Breast epithelium (tissue), 4 donors: ENCODE measurements around the gene ARHGEF3. TPM values are rescaled to one million over a fixed set of nuclear protein-coding genes. Genes with fewer than 3 reads are reported as not detected.
A peak's percentile ranks its signal among the peaks of the same experiment; 100 is the strongest.

ENCODE experiments used
- DNase-seq, 2 donors: peaks; one replicate each; pipeline ENCODE4 v3.0.0-alpha.2; 2019; ENCODE audit warnings: low spot score in 2 of 2
- H3K27ac ChIP-seq, 2 donors: fragments of 200-600 bp; sonication (generic) in 1 of 2; one replicate each; pipeline ENCODE4 v1.5.1; 2016 to 2019; ENCODE audit warnings: mild to moderate bottlenecking in 1 of 2
- H3K27me3 ChIP-seq, 2 donors: fragments of 200-600 bp; sonication (generic) in 1 of 2; one replicate each; pipeline versions ENCODE4 v1.5.1 to v1.6.0; 2017 to 2019; ENCODE audit warnings: control low read depth in 1 of 2, mild to moderate bottlenecking in 1 of 2
- H3K36me3 ChIP-seq: fragments of 200-600 bp; one replicate; pipeline ENCODE4 v1.5.1; 2019
- H3K4me1 ChIP-seq, 2 donors: fragments of 200-600 bp; sonication (generic); one replicate each; pipeline ENCODE4 v1.5.1; 2016 to 2019; ENCODE audit warnings: control low read depth in 1 of 2
- H3K4me3 ChIP-seq, 3 donors: fragments of 200-600 bp; sonication (generic); 1 replicate in 2 of 3; 2 replicates in 1 of 3; pipeline ENCODE4 v1.5.1; 2016 to 2019; ENCODE audit warnings: mild to moderate bottlenecking in 3 of 3, moderate library complexity in 2 of 3
- H3K9me3 ChIP-seq, 2 donors: fragments of 200-600 bp; sonication (generic) in 1 of 2; one replicate each; pipeline ENCODE4 v1.5.1; 2016 to 2019; ENCODE audit warnings: control low read depth in 1 of 2
- CTCF ChIP-seq, 3 donors: fragments of 450-650 bp; IDR thresholded peaks; one replicate each; pipeline ENCODE4 v1.5.1; 2016 to 2017; ENCODE audit warnings: antibody characterized with exemption in 3 of 3, mild to moderate bottlenecking in 3 of 3, moderate library complexity in 3 of 3
- POLR2A ChIP-seq: fragments of 450-650 bp; IDR thresholded peaks from one replicate; pipeline ENCODE4 v1.6.1; 2016; ENCODE audit warnings: antibody characterized with exemption, mild to moderate bottlenecking, moderate library complexity
- POLR2AphosphoS5 ChIP-seq, 3 donors: sonication (generic); formaldehyde crosslinking; IDR thresholded peaks; one replicate each; pipeline ENCODE4 v1.6.1; 2017; ENCODE audit warnings: antibody characterized with exemption in 3 of 3
- intact Hi-C: fragments of 100-400 bp; cut with DNase I; formaldehyde crosslinking; loops from one replicate; pipeline ENCODE4 v1.15.1; 2023; ENCODE audit warnings: low total_unique reads
- total RNA-seq, 3 donors: library from RNA; depleted of rRNA; stranded (reverse); fragments of >200 nt; gene quantifications; one replicate each; pipeline ENCODE4 v1.1.0, GENCODE V29; 2016

Gene ARHGEF3
- 10 to 100 TPM; 11.0 to 45.4 (median 25.2) TPM for total RNA-seq

GRCh38 chr3:56801662-56802377 lies at the start of gene ARHGEF3:
Gene ARHGEF3, minus strand, starts transcription at chr3:56801949. Its CDS starts 151 bp downstream, at chr3:56801798.
- H3K36me3 ChIP-seq, result no peaks in the 10 kb centered on the region
- H3K4me1 ChIP-seq, result peaks cover 5 to 7% of the 10 kb centered on the region in 2 donors
- H3K9me3 ChIP-seq, result no peaks in the 10 kb centered on the region
- no peaks in the 10 kb centered on the region for H3K27me3 ChIP-seq
- H3K27ac ChIP-seq, result peak within 1 kb of the TSS; percentile 74 to 77
- peak within 1 kb of the TSS; percentile 66 to 91 (median 79) for H3K4me3 ChIP-seq
- DNase-seq, result peak; percentile 75 to 80
- intact Hi-C loops, result no loop called here
- TF ChIP-seq CTCF (IDR thresholded peaks at IDR 0.05) (peak in 1 of 3 donors; percentile 9), POLR2AphosphoS5 (IDR thresholded peaks at IDR 0.05) (peak in 2 of 3 donors; percentile 31 to 50), POLR2A (peak; percentile 36)

- intact Hi-C loops, result no loop called here
- TF ChIP-seq POLR2A, result no peak
- no peak for TF ChIP-seq CTCF (IDR thresholded peaks at IDR 0.05)
- TF ChIP-seq POLR2AphosphoS5 (IDR thresholded peaks at IDR 0.05), result no peak
- Histone ChIP-seq H3K27ac (peak overlapping the region; percentile 40 to 60), H3K36me3 (no peaks in the 10 kb centered on the region), H3K27me3 (no peaks in the 10 kb centered on the region), H3K9me3 (no peaks in the 10 kb centered on the region), H3K4me3 (no peak overlapping the region), H3K4me1 (no peaks in the 10 kb centered on the region)
- DNase-seq, result no peak
These were observed 47.9 kb upstream of the ARHGEF3 start for GRCh38 chr3:56849698-56850097.

GRCh38 chr3:56845505-56845904 lies 43.8 kb upstream of the ARHGEF3 start:
- H3K36me3 ChIP-seq, result no peaks in the 10 kb centered on the region
- H3K27me3 ChIP-seq, result no peaks in the 10 kb centered on the region
- DNase-seq, result no peak
- H3K4me1 ChIP-seq, result no peaks in the 10 kb centered on the region
- no peak for TF ChIP-seq CTCF (IDR thresholded peaks at IDR 0.05)
- no peak for TF ChIP-seq POLR2A
- no peak for TF ChIP-seq POLR2AphosphoS5 (IDR thresholded peaks at IDR 0.05)
- no peaks in the 10 kb centered on the region for H3K9me3 ChIP-seq
- no peak overlapping the region for H3K4me3 ChIP-seq
- intact Hi-C loops, result no loop called here
- H3K27ac ChIP-seq, result no peak overlapping the region

GRCh38 chr3:56844536-56844935 lies 42.8 kb upstream of the ARHGEF3 start:
- no peak for TF ChIP-seq POLR2AphosphoS5 (IDR thresholded peaks at IDR 0.05)
- no peak for TF ChIP-seq CTCF (IDR thresholded peaks at IDR 0.05)
- no peak for TF ChIP-seq POLR2A
- Histone ChIP-seq H3K4me3 (no peak overlapping the region), H3K4me1 (no peaks in the 10 kb centered on the region), H3K9me3 (no peaks in the 10 kb centered on the region), H3K36me3 (no peaks in the 10 kb centered on the region), H3K27ac (no peak overlapping the region), H3K27me3 (no peaks in the 10 kb centered on the region)
- DNase-seq, result no peak
- intact Hi-C loops, result no loop called here

GRCh38 chr3:56839784-56840715 lies 38.3 kb upstream of the ARHGEF3 start:
- TF ChIP-seq POLR2AphosphoS5 (IDR thresholded peaks at IDR 0.05) (no peak), POLR2A (no peak)
- no peak for DNase-seq
- no peaks in the 10 kb centered on the region for H3K36me3 ChIP-seq
- H3K27me3 ChIP-seq, result no peaks in the 10 kb centered on the region
- no peak overlapping the region for H3K27ac ChIP-seq
- H3K9me3 ChIP-seq, result no peaks in the 10 kb centered on the region
- intact Hi-C loops, result no loop called here
- H3K4me3 ChIP-seq, result no peak overlapping the region
- no peaks in the 10 kb centered on the region for H3K4me1 ChIP-seq
